ENCODE results near the gene ASPSCR1.
"Not testable (repeated sequence)": the region's sequence is repeated elsewhere in the genome, so short reads cannot be mapped to it uniquely, and the experiment has no call there.

The ASPSCR1 gene

GRCh38 chr17:81980122-81980521 is 2.7 kb downstream of the ASPSCR1 start:
- TF ChIP-seq, protein P1, sequence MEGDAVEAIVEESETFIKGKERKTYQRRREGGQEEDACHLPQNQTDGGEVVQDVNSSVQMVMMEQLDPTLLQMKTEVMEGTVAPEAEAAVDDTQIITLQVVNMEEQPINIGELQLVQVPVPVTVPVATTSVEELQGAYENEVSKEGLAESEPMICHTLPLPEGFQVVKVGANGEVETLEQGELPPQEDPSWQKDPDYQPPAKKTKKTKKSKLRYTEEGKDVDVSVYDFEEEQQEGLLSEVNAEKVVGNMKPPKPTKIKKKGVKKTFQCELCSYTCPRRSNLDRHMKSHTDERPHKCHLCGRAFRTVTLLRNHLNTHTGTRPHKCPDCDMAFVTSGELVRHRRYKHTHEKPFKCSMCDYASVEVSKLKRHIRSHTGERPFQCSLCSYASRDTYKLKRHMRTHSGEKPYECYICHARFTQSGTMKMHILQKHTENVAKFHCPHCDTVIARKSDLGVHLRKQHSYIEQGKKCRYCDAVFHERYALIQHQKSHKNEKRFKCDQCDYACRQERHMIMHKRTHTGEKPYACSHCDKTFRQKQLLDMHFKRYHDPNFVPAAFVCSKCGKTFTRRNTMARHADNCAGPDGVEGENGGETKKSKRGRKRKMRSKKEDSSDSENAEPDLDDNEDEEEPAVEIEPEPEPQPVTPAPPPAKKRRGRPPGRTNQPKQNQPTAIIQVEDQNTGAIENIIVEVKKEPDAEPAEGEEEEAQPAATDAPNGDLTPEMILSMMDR (IDR thresholded peaks at IDR 0.05; ENCODE audit: poor library complexity, severe bottlenecking) = no peak
- H3K27ac ChIP-seq (ENCODE audit: poor library complexity, severe bottlenecking) = no peak overlapping the region
- DNase-seq (ENCODE audit: low spot score) (no peak), ATAC-seq (ENCODE audit: low read depth) (no peak)
- no peaks in the 10 kb centered on the region for H3K9me3 ChIP-seq (ENCODE audit: severe bottlenecking)
- no peak overlapping the region for H3K4me3 ChIP-seq (ENCODE audit: severe bottlenecking)
- H3K4me1 ChIP-seq (ENCODE audit: insufficient read depth, poor library complexity, severe bottlenecking) = no peaks in the 10 kb centered on the region
- peaks cover 18% of the 10 kb centered on the region for H3K36me3 ChIP-seq (ENCODE audit: low read depth)
- no peaks in the 10 kb centered on the region for H3K27me3 ChIP-seq (ENCODE audit: insufficient read depth, poor library complexity, severe bottlenecking)

GRCh38 chr17:81980707-81981343 is 3.4 kb downstream of the ASPSCR1 start:
- TF ChIP-seq, protein P1 (IDR thresholded peaks at IDR 0.05; ENCODE audit: poor library complexity, severe bottlenecking) = no peak
- peaks cover 24% of the 10 kb centered on the region for H3K36me3 ChIP-seq (ENCODE audit: low read depth)
- no peaks in the 10 kb centered on the region for H3K4me1 ChIP-seq (ENCODE audit: insufficient read depth, poor library complexity, severe bottlenecking)
- no peak for ATAC-seq (ENCODE audit: low read depth)
- H3K27me3 ChIP-seq (ENCODE audit: insufficient read depth, poor library complexity, severe bottlenecking) = no peaks in the 10 kb centered on the region
- no peaks in the 10 kb centered on the region for H3K9me3 ChIP-seq (ENCODE audit: severe bottlenecking)
- no peak overlapping the region for H3K4me3 ChIP-seq (ENCODE audit: severe bottlenecking)
- H3K27ac ChIP-seq (ENCODE audit: poor library complexity, severe bottlenecking) = no peak overlapping the region
- DNase-seq (ENCODE audit: low spot score) = no peak

GRCh38 chr17:81981511-81981910 is 4.1 kb downstream of the ASPSCR1 start:
- H3K27ac ChIP-seq (ENCODE audit: poor library complexity, severe bottlenecking); DNase-seq (ENCODE audit: low spot score); H3K27me3 ChIP-seq (ENCODE audit: insufficient read depth, poor library complexity, severe bottlenecking); H3K9me3 ChIP-seq (ENCODE audit: severe bottlenecking); ATAC-seq (ENCODE audit: low read depth); H3K4me1 ChIP-seq (ENCODE audit: insufficient read depth, poor library complexity, severe bottlenecking); H3K4me3 ChIP-seq (ENCODE audit: severe bottlenecking): not testable (repeated sequence)
- peaks cover 24% of the 10 kb centered on the region for H3K36me3 ChIP-seq (ENCODE audit: low read depth)

- Histone ChIP-seq H3K27ac (ENCODE audit: poor library complexity, severe bottlenecking) (no peak overlapping the region), H3K9me3 (ENCODE audit: severe bottlenecking) (no peaks in the 10 kb centered on the region), H3K4me1 (ENCODE audit: insufficient read depth, poor library complexity, severe bottlenecking) (no peaks in the 10 kb centered on the region), H3K27me3 (ENCODE audit: insufficient read depth, poor library complexity, severe bottlenecking) (no peaks in the 10 kb centered on the region), H3K4me3 (ENCODE audit: severe bottlenecking) (no peak overlapping the region), H3K36me3 (ENCODE audit: low read depth) (peaks cover 24% of the 10 kb centered on the region)
- DNase-seq (ENCODE audit: low spot score) = no peak
- TF ChIP-seq, protein P1 (IDR thresholded peaks at IDR 0.05; ENCODE audit: poor library complexity, severe bottlenecking) = no peak
- ATAC-seq (ENCODE audit: low read depth) = no peak
Measured at GRCh38 chr17:81983011-81983638, 5.7 kb downstream of the ASPSCR1 start.

DNA sequence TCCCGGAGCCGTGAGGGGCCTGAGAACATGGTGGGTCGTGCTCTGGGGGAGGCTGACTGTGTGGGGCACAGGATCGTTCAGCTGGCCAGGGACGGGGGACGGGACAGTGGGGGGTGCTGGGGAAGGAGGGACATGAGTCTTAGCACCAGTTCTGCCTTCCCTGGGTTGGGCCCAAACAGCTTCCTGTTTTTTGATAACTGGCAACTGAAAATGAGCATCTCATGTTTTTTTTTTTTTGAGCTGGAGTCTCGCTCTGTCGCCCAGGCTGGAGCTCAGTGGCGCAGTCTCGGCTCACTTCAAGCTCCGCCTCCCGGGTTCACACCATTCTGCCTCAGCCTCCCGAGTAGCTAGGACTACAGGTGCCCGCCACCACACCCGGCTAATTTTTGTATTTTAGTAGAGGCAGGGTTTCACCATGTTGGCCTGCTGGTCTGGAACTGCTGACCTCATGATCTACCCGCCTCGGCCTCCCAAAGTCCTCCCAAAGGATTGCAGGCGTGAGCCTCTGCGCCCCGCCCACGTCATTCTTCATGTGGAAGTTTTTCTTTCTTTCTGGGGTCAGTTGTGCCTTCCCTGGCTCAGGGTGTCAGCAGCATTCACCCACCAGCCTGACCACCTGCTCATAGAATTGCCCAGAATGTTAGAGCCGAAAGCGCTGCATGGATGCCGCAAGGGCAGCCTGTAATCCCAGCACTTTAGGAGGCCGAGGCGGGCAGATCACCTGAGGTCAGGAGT is 6.4 kb downstream of the ASPSCR1 start:
- Histone ChIP-seq H3K27me3 (ENCODE audit: insufficient read depth, poor library complexity, severe bottlenecking) (no peaks in the 10 kb centered on the region), H3K4me3 (ENCODE audit: severe bottlenecking) (no peak overlapping the region), H3K9me3 (ENCODE audit: severe bottlenecking) (no peaks in the 10 kb centered on the region), H3K36me3 (ENCODE audit: low read depth) (peaks cover 24% of the 10 kb centered on the region), H3K4me1 (ENCODE audit: insufficient read depth, poor library complexity, severe bottlenecking) (no peaks in the 10 kb centered on the region), H3K27ac (ENCODE audit: poor library complexity, severe bottlenecking) (no peak overlapping the region)
- DNase-seq (ENCODE audit: low spot score) (no peak), ATAC-seq (ENCODE audit: low read depth) (no peak)
- TF ChIP-seq, protein P1 (IDR thresholded peaks at IDR 0.05; ENCODE audit: poor library complexity, severe bottlenecking) = no peak
